HCT116 (cell line): ENCODE results near the gene IL1RAP. TPM values are rescaled to one million over a fixed set of nuclear protein-coding genes. Genes with fewer than 3 reads are reported as not detected.

Source experiments
- ATAC-seq: fragments of 200-7000 bp; cut with Tn5 transposase; 2 replicates; pipeline ENCODE4 v1.9.1; 2020; ENCODE audit warnings: mild to moderate bottlenecking, moderate library complexity
- BruUV-seq: library from RNA; stranded (reverse); fragments of 400-500 nt; replicated peaks from 2 replicates; lab custom pipeline; 2021; lab: Mats Ljungman, UMichigan
- CTCF ChIA-PET: fragments of 300-600 bp; sonication (Branson Sonifier 250); formaldehyde crosslinking; loops from one replicate; lab custom pipeline; 2021; ENCODE audit warnings: antibody characterized with exemption; lab: Charles Lee
- POLR2A ChIA-PET: fragments of 300-600, 350-600 bp; sonication (Branson Sonifier 250); formaldehyde crosslinking; loops from one replicate; lab custom pipeline; 2021; ENCODE audit warnings: antibody characterized with exemption; lab: Charles Lee
- RAD21 ChIA-PET, 2 experiments: fragments of 300-600 bp; sonication (Branson Sonifier 250); formaldehyde crosslinking; loops; one replicate each; lab custom pipeline; 2023; ENCODE audit warnings: low total read pairs in 2 of 2; ENCODE audit not compliant: uncharacterized antibody in 2 of 2, unreplicated experiment in 2 of 2, low non-redundant PET in 1 of 2; lab: Charles Lee
- DNase-seq: peaks from one replicate; pipeline ENCODE4 v3.0.0-alpha.2; 2010; ENCODE audit warnings: low read depth, low spot score
- H2AFZ ChIP-seq: fragments of 200-600 bp; shearing (Covaris generic), sonication (generic); 2 replicates; pipeline ENCODE4 v1.6.1; 2017; ENCODE audit warnings: low read depth, mixed run types, mixed read lengths, antibody characterized with exemption, low read length; ENCODE audit not compliant: poor library complexity, severe bottlenecking
- H3K27ac ChIP-seq: 2 replicates; pipeline ENCODE4 v1.5.1; 2012; ENCODE audit warnings: low read depth, low read length
- H3K27me3 ChIP-seq: fragments of 200-600 bp; sonication (generic); 2 replicates; pipeline ENCODE4 v1.6.1; 2016; ENCODE audit warnings: mixed run types, low read length, mixed read lengths; ENCODE audit not compliant: insufficient read depth
- H3K36me3 ChIP-seq, 2 experiments: fragments of 200-500 bp in 1 of 2; fragments of 200-600 bp in 1 of 2; sonication (Bioruptor generic) in 1 of 2; sonication (generic) in 1 of 2; 2 replicates each; pipeline versions ENCODE4 v1.5.1 to v1.6.1; 2014 to 2016; ENCODE audit warnings: low read length in 2 of 2, inconsistent platforms in 1 of 2, mixed read lengths in 1 of 2, mixed run types in 1 of 2; ENCODE audit not compliant: insufficient read depth in 2 of 2, control insufficient read depth in 1 of 2
- H3K4me1 ChIP-seq, 2 experiments: fragments of 200-600 bp in 1 of 2; sonication (generic) in 1 of 2; 2 replicates each; pipeline versions ENCODE4 v1.5.1 to v1.6.1; 2012 to 2017; ENCODE audit warnings: low read length in 2 of 2, inconsistent platforms in 1 of 2, mild to moderate bottlenecking in 1 of 2, mixed read lengths in 1 of 2, mixed run types in 1 of 2, moderate library complexity in 1 of 2; ENCODE audit not compliant: insufficient read depth in 2 of 2, control insufficient read depth in 1 of 2
- H3K4me2 ChIP-seq: fragments of 200-600 bp; sonication (generic); 2 replicates; pipeline ENCODE4 v1.6.1; 2017; ENCODE audit warnings: mixed run types, low read length, mixed read lengths
- H3K4me3 ChIP-seq, 2 experiments: fragments of 200-600 bp in 1 of 2; sonication (generic) in 1 of 2; replicated peaks in 1 of 2; 2 replicates each; pipeline ENCODE4 v1.5.1; 2011 to 2016; ENCODE audit warnings: low read length in 2 of 2, control low read depth in 1 of 2, low read depth in 1 of 2, mild to moderate bottlenecking in 1 of 2, mixed read lengths in 1 of 2, mixed run types in 1 of 2
- H3K79me2 ChIP-seq: fragments of 200-600 bp; sonication (generic); 2 replicates; pipeline ENCODE4 v1.6.1; 2017; ENCODE audit warnings: mild to moderate bottlenecking, mixed run types, low read length, moderate library complexity, mixed read lengths; ENCODE audit not compliant: insufficient read depth
- H3K9ac ChIP-seq: fragments of 200-600 bp; sonication (generic); 2 replicates; pipeline ENCODE4 v1.6.1; 2016; ENCODE audit warnings: low read length, mixed read lengths
- H3K9me2 ChIP-seq: fragments of 200-600 bp; sonication (generic), shearing (Covaris generic); 2 replicates; pipeline ENCODE4 v1.6.1; 2017; ENCODE audit warnings: mixed run types, mild to moderate bottlenecking, moderate library complexity; ENCODE audit not compliant: insufficient read depth
- H3K9me3 ChIP-seq, 2 experiments: fragments of 200-500 bp in 1 of 2; fragments of 200-600 bp in 1 of 2; sonication (Bioruptor generic) in 1 of 2; sonication (generic) in 1 of 2; 2 replicates each; pipeline ENCODE4 v1.6.1; 2014 to 2017; ENCODE audit warnings: low read length in 2 of 2, mixed read lengths in 2 of 2, inconsistent platforms in 1 of 2, low read depth in 1 of 2, mild to moderate bottlenecking in 1 of 2, mixed run types in 1 of 2, moderate library complexity in 1 of 2; ENCODE audit not compliant: control insufficient read depth in 1 of 2, insufficient read depth in 1 of 2
- H4K20me1 ChIP-seq: fragments of 200-600 bp; sonication (generic), shearing (Covaris generic); 2 replicates; pipeline ENCODE4 v1.6.1; 2017; ENCODE audit warnings: mixed run types, mild to moderate bottlenecking, moderate library complexity; ENCODE audit not compliant: insufficient read depth
- EZH2phosphoT487 ChIP-seq: fragments of 200-600 bp; IDR thresholded peaks from 2 replicates; pipeline ENCODE4 v1.6.1; 2018; ENCODE audit warnings: antibody characterized with exemption, borderline replicate concordance
- FOSL1 ChIP-seq: IDR thresholded peaks from 2 replicates; pipeline ENCODE4 v1.6.1; 2012; ENCODE audit warnings: low read depth
- REST ChIP-seq: IDR thresholded peaks from 2 replicates; pipeline ENCODE4 v1.6.1; 2012; ENCODE audit warnings: low read depth
- SP1 ChIP-seq: IDR thresholded peaks from 2 replicates; pipeline ENCODE4 v1.6.1; 2012; ENCODE audit warnings: low read depth
- YY1 ChIP-seq: IDR thresholded peaks from 2 replicates; pipeline ENCODE4 v1.6.1; 2011; ENCODE audit warnings: low read length, low read depth, moderate library complexity, mild to moderate bottlenecking; ENCODE audit not compliant: insufficient replicate concordance; ENCODE audit errors: extremely low read depth
- ZBTB33 ChIP-seq: IDR thresholded peaks from 2 replicates; pipeline ENCODE4 v1.6.1; 2011; ENCODE audit warnings: mild to moderate bottlenecking, low read length, moderate library complexity; ENCODE audit not compliant: insufficient replicate concordance; ENCODE audit errors: extremely low read depth
- intact Hi-C: fragments of 100-400 bp; cut with micrococcal nuclease; formaldehyde crosslinking; loops from 2 replicates; pipeline ENCODE4 v1.10.0; 2022
- total RNA-seq: library from RNA; stranded (reverse); gene quantifications from one replicate; pipeline ENCODE4 v1.2.1, GENCODE V29; 2021; ENCODE audit not compliant: unreplicated experiment

Gene IL1RAP
- total RNA-seq, 1 experiment from 2014 or later, result 5.8 TPM

GRCh38 chr3:190481779-190482178, 32.1 kb upstream of the IL1RAP start:
- Histone ChIP-seq H3K9me2 (no peaks in the 10 kb centered on the region), H3K27me3 (no peaks in the 10 kb centered on the region), H3K27ac (no peak overlapping the region), H3K4me2 (no peak overlapping the region), H3K36me3 (no peaks in the 10 kb centered on the region), H4K20me1 (no peaks in the 10 kb centered on the region), H3K9ac (no peak overlapping the region), H3K4me3 (no peak overlapping the region), H3K9me3 (no peaks in the 10 kb centered on the region), H2AFZ (no peak overlapping the region), H3K4me1 (no peaks in the 10 kb centered on the region), H3K79me2 (no peaks in the 10 kb centered on the region)
- ATAC-seq, result no peak
- no TSS peak for BruUV-seq
- no peak for TF ChIP-seq YY1
- no peak for TF ChIP-seq SP1
- no peak for TF ChIP-seq ZBTB33
- TF ChIP-seq FOSL1, result no peak
- no peak for TF ChIP-seq EZH2phosphoT487
- no peak for TF ChIP-seq REST
- CTCF ChIA-PET, result no interaction called here
- DNase-seq, result no peak
- intact Hi-C loops, result no loop called here
- POLR2A ChIA-PET, result no interaction called here
- RAD21 ChIA-PET, result no interaction called here
